Measurements from ENCODE around the gene BUB3.
"Not testable (repeated sequence)": the region's sequence is repeated elsewhere in the genome, so short reads cannot be mapped to it uniquely, and the experiment has no call there.

Gene BUB3

DNA sequence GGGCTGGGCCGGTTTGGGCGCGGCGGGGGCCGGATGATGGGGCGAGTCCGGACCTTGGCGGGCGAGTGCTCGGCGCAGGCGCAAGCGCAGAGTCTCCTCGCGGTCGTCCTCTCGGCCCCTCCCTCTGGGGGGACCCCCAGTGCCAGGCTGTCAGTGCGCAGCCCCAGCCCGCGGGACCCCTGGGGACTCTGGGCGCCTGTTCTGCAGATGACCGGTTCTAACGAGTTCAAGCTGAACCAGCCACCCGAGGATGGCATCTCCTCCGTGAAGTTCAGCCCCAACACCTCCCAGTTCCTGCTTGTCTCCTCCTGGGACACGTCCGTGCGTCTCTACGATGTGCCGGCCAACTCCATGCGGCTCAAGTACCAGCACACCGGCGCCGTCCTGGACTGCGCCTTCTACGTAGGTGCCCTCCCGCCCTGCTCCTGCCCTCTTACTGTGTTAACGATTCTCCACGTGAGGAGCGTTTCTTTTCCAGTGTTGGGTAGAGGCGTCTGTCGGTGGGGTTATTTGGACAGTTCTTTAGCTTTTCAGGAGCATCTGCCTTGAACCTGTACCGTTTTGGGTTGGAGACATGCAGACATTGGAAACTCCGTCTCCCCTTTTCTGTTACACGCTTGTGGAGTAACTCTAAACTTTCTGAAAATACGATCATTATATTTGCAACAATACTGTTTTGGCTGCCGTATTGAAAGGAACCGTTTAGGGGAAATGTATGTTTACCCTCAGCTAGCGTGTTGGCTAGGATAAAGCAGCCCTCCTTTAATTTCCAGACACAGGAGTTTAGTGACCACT, 706 bp downstream of the BUB3 start:
- DNase-seq: no peak

DNA sequence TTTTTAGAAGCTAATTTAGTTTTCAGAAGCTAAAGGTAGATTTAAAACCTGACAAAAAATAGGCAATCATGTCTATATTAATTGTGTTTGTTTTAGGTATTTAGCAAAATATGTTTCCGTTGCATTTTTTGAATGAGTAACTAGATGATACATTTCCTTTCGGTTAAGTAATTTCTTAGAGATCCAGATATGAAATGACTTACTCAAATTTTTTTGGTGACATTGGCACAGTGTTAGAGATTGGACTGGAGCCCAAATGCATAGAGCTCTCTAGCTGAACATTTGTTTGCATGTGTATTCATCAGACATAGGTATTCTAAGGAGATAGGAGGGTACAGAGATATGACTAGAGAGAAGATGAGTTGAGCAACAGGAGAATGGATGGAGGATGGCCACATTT, 1.9 kb downstream of the BUB3 start:
- DNase-seq: no peak

DNA sequence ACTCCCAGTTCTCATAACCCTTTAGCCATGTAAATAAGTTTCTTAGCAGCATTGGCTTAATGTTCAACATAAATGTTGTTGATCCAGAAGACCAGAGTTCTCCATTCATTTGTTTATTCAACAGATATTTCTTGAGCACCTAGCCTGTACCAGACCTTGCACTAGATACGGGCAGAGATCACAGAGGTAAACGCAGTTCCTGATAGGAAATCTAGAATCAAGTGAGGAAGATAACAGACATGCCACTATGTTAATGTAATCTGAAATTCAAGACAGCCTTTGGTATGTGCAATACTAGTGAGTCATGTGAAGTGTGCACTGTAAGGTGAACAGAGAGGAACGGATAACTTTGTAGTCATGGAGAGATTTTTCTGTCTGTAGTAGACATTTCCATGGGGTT, 3.0 kb downstream of the BUB3 start:
- no peak for DNase-seq

GRCh38 chr10:123158682-123159081, 4.5 kb downstream of the BUB3 start:
- DNase-seq: no peak

DNA sequence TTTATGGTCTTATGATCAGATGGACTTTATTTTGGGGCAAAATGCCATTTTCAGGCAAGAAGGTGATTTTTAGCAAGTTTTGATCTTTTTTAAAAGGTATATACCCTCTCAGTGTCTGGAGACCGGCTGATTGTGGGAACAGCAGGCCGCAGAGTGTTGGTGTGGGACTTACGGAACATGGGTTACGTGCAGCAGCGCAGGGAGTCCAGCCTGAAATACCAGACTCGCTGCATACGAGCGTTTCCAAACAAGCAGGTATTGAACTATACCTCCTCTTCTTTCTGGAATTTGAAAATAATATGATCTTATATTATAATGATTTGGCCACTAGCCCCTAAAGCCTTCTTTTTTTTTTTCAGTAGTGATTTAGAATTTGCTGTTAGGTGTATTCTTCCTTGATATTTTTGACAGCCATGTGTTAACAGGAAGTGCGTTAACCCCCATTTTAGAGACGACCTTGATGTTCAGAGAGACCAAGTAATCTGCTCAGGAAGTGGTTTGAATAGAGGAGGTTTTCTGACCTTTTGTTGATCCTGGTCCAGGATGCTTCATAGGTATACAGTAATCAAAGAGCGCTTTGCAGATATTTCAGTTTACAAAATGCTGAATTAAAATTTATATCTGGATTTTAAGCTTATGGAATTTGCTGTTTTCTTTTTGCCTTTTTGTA, 6.2 kb downstream of the BUB3 start:
- DNase-seq: no peak

DNA sequence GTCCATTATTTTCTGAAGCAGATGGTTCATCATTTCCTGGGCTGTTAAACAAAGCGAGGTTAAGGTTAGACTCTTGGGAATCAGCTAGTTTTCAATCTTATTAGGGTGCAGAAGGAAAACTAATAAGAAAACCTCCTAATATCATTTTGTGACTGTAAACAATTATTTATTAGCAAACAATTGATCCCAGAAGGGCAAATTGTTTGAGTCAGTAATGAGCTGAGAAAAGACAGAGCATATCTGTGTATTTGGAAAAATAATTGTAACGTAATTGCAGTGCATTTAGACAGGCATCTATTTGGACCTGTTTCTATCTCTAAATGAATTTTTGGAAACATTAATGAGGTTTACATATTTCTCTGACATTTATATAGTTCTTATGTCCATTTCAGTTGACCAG, 10.1 kb downstream of the BUB3 start:
- no peak for DNase-seq

- DNase-seq: no peak
Observed at GRCh38 chr10:123165445-123166072, 11.4 kb downstream of the BUB3 start.

- DNase-seq: no peak
Observed at GRCh38 chr10:123166618-123167017, 12.4 kb downstream of the BUB3 start.

DNA sequence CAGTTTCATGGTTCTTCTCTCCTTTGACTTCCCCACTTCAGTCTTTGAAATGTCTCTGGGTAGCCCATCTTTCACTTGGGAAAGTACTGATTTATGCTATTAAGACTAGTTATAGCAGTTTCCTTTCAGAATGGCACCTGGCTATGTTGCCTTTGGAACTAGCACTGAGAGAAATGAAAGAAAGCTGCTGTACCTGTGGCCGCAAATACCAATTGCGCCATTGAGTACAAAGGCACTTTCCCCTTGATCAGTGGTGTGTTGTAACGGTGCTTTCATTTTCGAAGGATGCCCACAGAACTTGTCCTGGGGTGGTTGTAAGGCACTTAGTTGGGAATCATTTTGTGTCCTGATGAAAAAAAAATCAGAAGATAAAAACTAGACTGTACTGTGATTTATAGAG, 16.8 kb downstream of the BUB3 start:
- no peak for DNase-seq

DNA sequence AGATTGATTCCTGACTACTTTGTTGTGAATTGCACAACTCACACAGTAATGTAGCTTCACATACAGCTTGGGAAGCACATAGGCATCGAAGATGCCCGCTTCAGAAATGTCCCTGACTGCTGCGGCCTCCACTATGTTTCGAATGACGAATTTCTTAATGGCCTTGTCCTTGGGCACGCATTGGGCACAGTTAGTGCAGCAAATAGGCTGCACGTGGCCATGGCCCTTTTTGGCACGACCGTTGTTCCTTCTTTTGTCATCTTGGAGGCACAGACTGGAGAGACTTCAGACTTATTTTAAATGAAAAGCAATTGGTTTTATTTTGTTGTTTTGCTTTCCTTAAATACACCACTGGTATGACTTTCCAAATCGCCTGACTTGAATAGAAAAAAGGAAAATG, 17.4 kb downstream of the BUB3 start:
- DNase-seq: not testable (repeated sequence)

DNA sequence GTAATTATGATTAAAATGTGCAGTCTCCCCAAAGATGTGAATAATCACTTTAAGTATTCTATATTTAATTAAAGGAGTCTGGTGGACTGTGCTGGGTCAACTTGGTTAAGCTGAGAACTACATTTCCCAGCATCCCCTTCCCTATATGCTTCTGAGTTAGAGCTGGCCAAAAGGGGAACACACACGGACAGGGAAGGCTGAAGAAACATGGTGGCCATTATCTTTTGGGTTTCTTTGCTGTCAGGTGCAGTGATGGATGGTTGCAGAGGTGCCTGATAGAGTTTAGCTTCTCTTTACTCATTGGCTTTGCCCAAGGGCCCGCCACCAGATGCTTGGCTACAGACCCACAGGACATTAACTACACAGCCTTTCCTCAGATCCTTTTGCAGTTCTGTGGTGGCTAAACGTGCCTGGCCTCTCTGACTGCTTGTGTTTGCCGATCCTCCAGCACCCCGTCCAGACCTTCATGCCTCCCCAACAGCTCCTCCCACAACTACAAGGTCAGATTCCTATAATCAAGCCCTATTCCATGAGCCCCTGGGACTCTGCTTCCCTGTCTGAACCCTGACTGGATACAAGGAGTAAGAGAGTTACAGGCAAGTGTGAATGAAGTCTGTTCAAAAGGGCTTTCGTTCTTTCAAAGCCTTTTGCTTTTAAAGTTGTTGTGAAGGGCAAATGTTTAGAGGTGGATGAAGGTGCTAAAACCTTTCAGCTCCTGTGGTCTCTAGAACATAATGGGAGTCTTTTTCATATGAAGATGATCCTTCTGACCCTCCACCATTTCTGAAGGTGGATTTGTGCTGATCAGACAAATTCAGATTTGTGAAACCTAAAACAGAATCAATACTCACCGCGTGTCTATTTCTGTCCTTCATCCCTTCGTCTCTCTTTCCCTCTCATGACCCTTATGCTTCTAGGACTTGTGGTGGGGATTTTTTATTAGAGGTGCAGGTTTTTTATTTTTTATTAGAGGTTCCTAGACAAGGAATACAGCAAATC, 21.5 kb downstream of the BUB3 start:
- no peak for DNase-seq

- not testable (repeated sequence) for DNase-seq
Observed at GRCh38 chr10:123178390-123178789, 24.2 kb downstream of the BUB3 start.

- no peak for DNase-seq
Observed at GRCh38 chr10:123180101-123181090, 26.2 kb downstream of the BUB3 start.

DNA sequence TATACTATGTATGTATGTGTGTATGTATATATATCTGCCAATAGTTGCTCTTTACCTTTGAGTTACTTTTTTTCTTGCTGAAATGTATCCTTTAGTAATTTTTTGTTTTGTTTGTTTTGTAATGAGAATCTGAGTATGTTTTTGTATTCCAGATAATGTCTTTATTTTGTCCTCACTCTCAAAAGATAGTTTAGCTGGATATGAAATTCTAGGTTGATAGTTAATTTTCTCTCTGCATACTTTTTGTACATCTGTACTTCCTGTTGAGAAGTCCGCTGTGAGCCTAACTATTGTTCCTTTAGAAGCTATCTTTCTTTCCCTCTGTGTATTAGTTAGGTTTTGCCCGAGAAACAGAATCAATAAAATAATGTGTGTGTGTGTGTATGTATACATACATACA, 29.5 kb downstream of the BUB3 start:
- DNase-seq: no peak

- DNase-seq: no peak
Observed at GRCh38 chr10:123187781-123188180, 33.6 kb downstream of the BUB3 start.

DNA sequence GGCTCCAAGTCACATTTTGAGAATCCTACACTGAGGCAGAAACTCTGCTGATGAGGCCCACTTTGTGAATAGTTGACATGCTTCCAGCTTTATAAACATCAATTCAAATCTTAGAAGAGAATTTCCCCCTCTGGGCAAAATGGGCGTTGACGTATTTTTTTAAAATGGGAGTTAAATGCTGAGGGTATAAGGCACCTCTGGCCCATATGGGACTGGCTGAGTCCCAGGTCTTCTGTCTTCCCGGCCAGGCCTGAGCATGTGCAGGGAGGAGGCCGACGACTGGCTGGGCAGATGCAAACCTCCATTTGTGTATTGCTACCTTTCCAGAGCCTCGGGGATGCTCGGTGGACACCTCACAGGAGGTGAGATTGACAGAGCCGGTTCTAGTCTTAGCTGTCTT, 37.7 kb downstream of the BUB3 start:
- DNase-seq: no peak

DNA sequence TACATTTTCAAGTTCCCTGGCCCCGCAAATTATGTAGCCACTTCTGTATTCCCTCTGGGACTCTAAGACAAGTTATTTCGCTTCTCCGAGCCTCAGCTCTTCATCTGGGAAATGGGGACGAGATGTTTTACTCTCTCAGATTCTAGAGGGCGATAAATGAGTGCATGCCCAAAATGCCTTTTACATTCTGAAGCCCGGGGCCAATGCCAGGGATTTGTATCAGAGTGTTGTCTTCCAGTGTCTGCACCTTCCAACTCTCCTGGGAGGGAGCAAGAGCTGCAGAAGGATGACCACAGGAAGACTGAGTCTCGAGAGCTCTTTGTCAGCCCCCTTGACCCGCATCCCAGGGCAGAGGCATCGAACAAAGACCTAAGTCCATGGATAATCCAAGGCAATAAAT, 39.9 kb downstream of the BUB3 start:
- no peak for DNase-seq

DNA sequence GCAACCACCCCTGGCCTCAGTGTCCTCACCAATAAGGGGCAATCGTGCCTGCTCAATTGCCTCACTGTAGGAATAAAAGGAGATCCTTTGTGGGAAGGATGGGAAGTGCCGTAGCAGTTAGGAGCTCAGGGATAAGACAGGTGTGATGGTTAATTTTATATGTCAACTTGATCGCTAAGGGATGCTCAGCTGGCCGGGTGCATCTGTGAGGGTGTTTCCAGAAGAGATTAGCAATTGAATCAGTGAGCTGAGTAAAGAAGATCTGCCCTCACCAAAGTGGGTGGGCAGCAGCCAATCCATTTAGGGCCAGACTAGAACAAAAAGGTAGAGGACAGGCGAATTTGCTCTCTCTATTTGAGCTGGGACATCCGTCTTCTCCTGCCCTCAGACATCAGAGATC, 46.3 kb downstream of the BUB3 start:
- no peak for DNase-seq

DNA sequence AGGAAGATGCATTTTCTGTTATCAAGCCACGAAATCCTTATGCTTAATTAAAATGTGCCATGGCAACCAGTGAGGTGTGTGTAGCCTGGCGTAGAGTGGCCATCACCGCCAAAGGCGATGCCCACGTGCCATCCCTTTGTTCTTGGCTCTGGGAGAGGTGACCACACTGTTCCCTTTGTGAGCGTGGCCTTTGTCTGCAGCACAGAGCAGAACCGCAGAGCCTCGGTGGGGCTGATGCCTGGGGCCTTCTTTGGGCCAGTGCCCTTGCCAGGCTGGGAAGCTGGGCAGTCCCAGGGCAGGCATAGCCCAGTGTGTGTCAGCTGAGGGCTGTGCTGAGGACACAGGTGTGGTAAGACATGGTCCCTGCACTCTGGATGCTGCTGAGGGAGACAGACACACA, 48.3 kb downstream of the BUB3 start:
- no peak for DNase-seq

DNA sequence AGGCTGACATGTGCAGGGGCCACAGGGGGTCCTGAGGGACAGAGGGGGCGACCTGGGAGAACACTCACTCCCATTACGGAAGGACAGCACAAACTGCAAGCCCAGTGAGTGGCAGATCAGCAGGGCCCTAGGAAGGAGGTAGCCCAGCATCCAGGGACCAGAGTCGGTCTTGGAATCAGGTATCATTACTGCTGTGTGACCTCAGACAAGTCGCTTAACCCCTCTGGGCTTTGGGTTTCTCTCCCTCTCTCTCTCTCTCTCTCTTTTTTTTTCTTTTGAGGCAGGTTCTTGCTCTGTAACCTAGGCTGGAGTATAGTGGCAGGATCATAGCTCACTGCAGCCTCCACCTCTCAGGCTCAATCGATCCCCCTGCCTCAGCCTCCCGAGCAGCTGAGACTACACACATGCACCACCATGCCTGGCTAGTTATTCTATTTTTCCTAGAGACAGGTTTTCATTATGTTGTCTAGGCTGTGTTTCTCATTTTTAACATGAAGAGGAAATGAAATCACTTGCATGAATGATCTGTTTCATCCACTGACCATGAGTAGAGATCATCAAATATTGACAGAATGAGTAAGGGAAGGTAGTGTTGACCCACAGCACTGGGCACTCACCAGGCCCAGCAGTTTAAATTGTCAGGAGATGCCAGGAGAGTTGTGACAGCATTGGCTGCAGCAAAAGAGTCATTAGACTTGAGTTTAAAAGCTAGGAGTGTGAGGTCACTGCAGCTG, 49.4 kb downstream of the BUB3 start:
- no peak for DNase-seq

- no peak for DNase-seq
Observed at GRCh38 chr10:123204127-123204461, 49.9 kb downstream of the BUB3 start.
